HepG2 (cell line): ENCODE measurements around the gene OBSL1. TPM values are rescaled to one million over a fixed set of nuclear protein-coding genes. Genes with fewer than 3 reads are reported as not detected.
A peak's percentile ranks its signal among the peaks of the same experiment; 100 is the strongest.

Experiments
- CBX5 ChIP-seq: sonication (generic); formaldehyde crosslinking; IDR thresholded peaks from 2 replicates; pipeline ENCODE4 v1.4.0; 2020; ENCODE audit warnings: missing genetic modification reagents, borderline replicate concordance
- CHD2 ChIP-seq: IDR thresholded peaks from 2 replicates; pipeline ENCODE4 v1.6.1; 2011; ENCODE audit warnings: low read depth, low read length, improper control_type of control experiment
- DPF2 ChIP-seq: sonication (generic); formaldehyde crosslinking; IDR thresholded peaks from 2 replicates; pipeline ENCODE4 v1.4.0; 2020; ENCODE audit warnings: mild to moderate bottlenecking, low read depth, missing genetic modification reagents, borderline replicate concordance
- FOXA3 ChIP-seq: IDR thresholded peaks from 2 replicates; pipeline ENCODE4 v1.6.1; 2016; ENCODE audit warnings: missing genetic modification reagents, missing compliant biosample characterization
- HNF4A ChIP-seq: sonication (generic); formaldehyde crosslinking; IDR thresholded peaks from 2 replicates; pipeline ENCODE4 v1.4.0; 2020; ENCODE audit warnings: missing genetic modification reagents
- HNF4G ChIP-seq, 2 experiments: sonication (generic) in 1 of 2; formaldehyde crosslinking in 1 of 2; IDR thresholded peaks; 2 replicates each; pipeline versions ENCODE4 v1.4.0 to v1.6.1; 2011 to 2020; ENCODE audit warnings: borderline replicate concordance in 2 of 2, low read depth in 2 of 2, mild to moderate bottlenecking in 2 of 2, low read length in 1 of 2, missing genetic modification reagents in 1 of 2, moderate library complexity in 1 of 2
- KMT2A ChIP-seq: sonication (generic); formaldehyde crosslinking; IDR thresholded peaks from 2 replicates; pipeline ENCODE4 v1.4.0; 2020; ENCODE audit warnings: missing genetic modification reagents
- MIER3 ChIP-seq: IDR thresholded peaks from 2 replicates; pipeline ENCODE4 v1.6.1; 2016; ENCODE audit warnings: missing compliant biosample characterization, borderline replicate concordance
- PCBP2 ChIP-seq: fragments of 200-400 bp; formaldehyde crosslinking; optimal IDR thresholded peaks from 2 replicates; pipeline ENCODE3; 2018; ENCODE audit warnings: low read length, low read depth; ENCODE audit not compliant: poor library complexity, severe bottlenecking
- PHF5A ChIP-seq: IDR thresholded peaks from one replicate; pipeline ENCODE4 v1.6.1; 2018; ENCODE audit warnings: low read depth, missing genetic modification reagents; ENCODE audit not compliant: unreplicated experiment
- POLR2A ChIP-seq, 2 experiments: IDR thresholded peaks; 2 replicates each; pipeline ENCODE4 v1.6.1; 2011; ENCODE audit warnings: low read depth in 2 of 2, low read length in 2 of 2, mild to moderate bottlenecking in 1 of 2, moderate library complexity in 1 of 2; ENCODE audit not compliant: insufficient read depth in 1 of 2
- SRSF4 ChIP-seq: fragments of 200-400 bp; formaldehyde crosslinking; IDR thresholded peaks from one replicate; pipeline ENCODE4 v1.6.1; 2018; ENCODE audit warnings: mild to moderate bottlenecking, low read depth, low read length, moderate library complexity; ENCODE audit not compliant: poor library complexity, severe bottlenecking
- TARDBP ChIP-seq: sonication (generic); formaldehyde crosslinking; IDR thresholded peaks from 2 replicates; pipeline ENCODE4 v1.8.0; 2022; ENCODE audit warnings: mild to moderate bottlenecking, missing genetic modification reagents
- TRIM24 ChIP-seq: sonication (generic); formaldehyde crosslinking; IDR thresholded peaks from 2 replicates; pipeline ENCODE4 v1.8.0; 2022; ENCODE audit warnings: mild to moderate bottlenecking, missing genetic modification reagents
- ZBTB38 ChIP-seq: sonication (generic); formaldehyde crosslinking; IDR thresholded peaks from 2 replicates; pipeline ENCODE4 v1.5.1; 2020; ENCODE audit warnings: mild to moderate bottlenecking, missing genetic modification reagents
- ZKSCAN5 ChIP-seq: sonication (generic); formaldehyde crosslinking; IDR thresholded peaks from 2 replicates; pipeline ENCODE4 v1.5.1; 2020; ENCODE audit warnings: mild to moderate bottlenecking, missing genetic modification reagents
- ZNF274 ChIP-seq: sonication (generic); formaldehyde crosslinking; IDR thresholded peaks from 2 replicates; pipeline ENCODE4 v1.5.1; 2020; ENCODE audit warnings: mild to moderate bottlenecking, missing genetic modification reagents
- ZNF3 ChIP-seq: IDR thresholded peaks from 2 replicates; pipeline ENCODE4 v1.7.0; 2017; ENCODE audit warnings: inconsistent platforms
- ZNF468 ChIP-seq: sonication (generic); formaldehyde crosslinking; IDR thresholded peaks from 2 replicates; pipeline ENCODE4 v1.8.0; 2022; ENCODE audit warnings: mild to moderate bottlenecking, moderate library complexity, missing genetic modification reagents
- ZNF567 ChIP-seq: sonication (generic); formaldehyde crosslinking; IDR thresholded peaks from 2 replicates; pipeline ENCODE4 v1.8.1; 2023; ENCODE audit warnings: mild to moderate bottlenecking, missing genetic modification reagents, borderline replicate concordance
- ZNF577 ChIP-seq: sonication (generic); formaldehyde crosslinking; IDR thresholded peaks from 2 replicates; pipeline ENCODE4 v1.4.0; 2020; ENCODE audit warnings: mild to moderate bottlenecking, low read depth, missing genetic modification reagents, borderline replicate concordance
- ZNF7 ChIP-seq: IDR thresholded peaks from 2 replicates; pipeline ENCODE4 v1.6.1; 2016; ENCODE audit warnings: missing biosample characterization, missing genetic modification reagents
- ZNF83 ChIP-seq: sonication (generic); formaldehyde crosslinking; IDR thresholded peaks from 2 replicates; pipeline ENCODE4 v1.4.0; 2020; ENCODE audit warnings: missing genetic modification reagents, mild to moderate bottlenecking, borderline replicate concordance
- ZZZ3 ChIP-seq: sonication (generic); formaldehyde crosslinking; IDR thresholded peaks from 2 replicates; pipeline ENCODE4 v1.4.0; 2020; ENCODE audit warnings: missing genetic modification reagents, mild to moderate bottlenecking, borderline replicate concordance
- polyA plus RNA-seq, 8 experiments: library from polyadenylated mRNA; depleted of rRNA in 3 of 8; stranded (reverse) in 7 of 8; unstranded in 1 of 8; fragments of >200 nt; fragmentation: Illumina TruSeq in 4 of 8; extraction: Trizol in 4 of 8; gene quantifications; 2 replicates each; pipeline versions ENCODE4 v1.2.1 to v1.2.3, GENCODE V29; 2011 to 2016; ENCODE audit warnings: low read depth in 4 of 8, missing spikeins in 1 of 8, mixed read lengths in 1 of 8; ENCODE audit not compliant: insufficient read depth in 1 of 8
- total RNA-seq, 5 experiments: library from RNA; depleted of rRNA; stranded (reverse); fragments of >200 nt; fragmentation: Illumina TruSeq; extraction: Trizol; gene quantifications; 2 replicates each; pipeline ENCODE4 v1.2.3, GENCODE V29; 2016; ENCODE audit warnings: low read depth in 1 of 5
- TF ChIP-seq, protein P1 (sequence below): sonication (generic); formaldehyde crosslinking; IDR thresholded peaks from 2 replicates; pipeline ENCODE4 v1.8.0; 2022; ENCODE audit warnings: mild to moderate bottlenecking, missing genetic modification reagents, borderline replicate concordance
- TF ChIP-seq, protein P2 (sequence below): sonication (generic); formaldehyde crosslinking; IDR thresholded peaks from 2 replicates; pipeline ENCODE4 v1.5.0; 2020; ENCODE audit warnings: mild to moderate bottlenecking, missing genetic modification reagents, borderline replicate concordance

Gene OBSL1
- total and polyA plus RNA-seq, 2 of the 13 experiments (the other 11 are each of a cell fraction or from before 2014, with no cell fraction given), result 86.7 to 218 TPM

GRCh38 chr2:219509780-219510511 is 61.4 kb downstream of the OBSL1 start (continued):
- TF ChIP-seq TARDBP (CRISPR knock-in tag) (no peak), HNF4G (IDR thresholded peaks at IDR 0.05; ENCODE audit: borderline replicate concordance, low read depth, low read length) (peak; percentile 18; the same call in 1 of the 2 replicates), HNF4G (CRISPR knock-in tag; IDR thresholded peaks at IDR 0.05; ENCODE audit: borderline replicate concordance, low read depth) (no peak), HNF4A (peak; percentile 32; the same call in 1 of the 2 replicates), ZNF577 (CRISPR knock-in tag) (no peak), PHF5A (CRISPR knock-in tag) (peak; percentile 90), ZNF7 (no peak), ZNF468 (CRISPR knock-in tag) (no peak), SRSF4 (no peak), ZKSCAN5 (CRISPR knock-in tag) (no peak), DPF2 (no peak), TRIM24 (CRISPR knock-in tag) (no peak), CBX5 (CRISPR knock-in tag) (no peak), FOXA3 (CRISPR knock-in tag) (no peak), MIER3 (CRISPR knock-in tag) (0 out of 2 replicates have a peak, but pooled peaks have one; percentile 15), ZZZ3 (CRISPR knock-in tag) (0 out of 2 replicates have a peak, but pooled peaks have one; percentile 22), ZNF567 (CRISPR knock-in tag) (0 out of 2 replicates have a peak, but pooled peaks have one; percentile 9), PCBP2 (peak; percentile 7), ZNF3 (CRISPR knock-in tag) (no peak), CHD2 (no peak), ZNF83 (CRISPR knock-in tag) (no peak), KMT2A (CRISPR knock-in tag) (no peak), ZNF274 (CRISPR knock-in tag) (no peak), POLR2A (IDR thresholded peaks at IDR 0.05; ENCODE audit: insufficient read depth in 1 of 2, low read depth in 2 of 2, low read length in 2 of 2) (0 out of 4 replicates have a peak, but pooled peaks have one; percentile 3 to 45), ZBTB38 (CRISPR knock-in tag) (peak; percentile 57; the same call in 1 of the 2 replicates)
- TF ChIP-seq, protein P1, sequence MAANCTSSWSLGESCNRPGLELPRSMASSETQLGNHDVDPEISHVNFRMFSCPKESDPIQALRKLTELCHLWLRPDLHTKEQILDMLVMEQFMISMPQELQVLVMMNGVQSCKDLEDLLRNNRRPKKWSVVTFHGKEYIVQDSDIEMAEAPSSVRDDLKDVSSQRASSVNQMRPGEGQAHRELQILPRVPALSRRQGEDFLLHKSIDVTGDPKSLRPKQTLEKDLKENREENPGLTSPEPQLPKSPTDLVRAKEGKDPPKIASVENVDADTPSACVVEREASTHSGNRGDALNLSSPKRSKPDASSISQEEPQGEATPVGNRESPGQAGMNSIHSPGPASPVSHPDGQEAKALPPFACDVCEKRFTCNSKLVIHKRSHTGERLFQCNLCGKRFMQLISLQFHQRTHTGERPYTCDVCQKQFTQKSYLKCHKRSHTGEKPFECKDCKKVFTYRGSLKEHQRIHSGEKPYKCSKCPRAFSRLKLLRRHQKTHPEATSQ (CRISPR knock-in tag), result no peak
- TF ChIP-seq, protein P2, sequence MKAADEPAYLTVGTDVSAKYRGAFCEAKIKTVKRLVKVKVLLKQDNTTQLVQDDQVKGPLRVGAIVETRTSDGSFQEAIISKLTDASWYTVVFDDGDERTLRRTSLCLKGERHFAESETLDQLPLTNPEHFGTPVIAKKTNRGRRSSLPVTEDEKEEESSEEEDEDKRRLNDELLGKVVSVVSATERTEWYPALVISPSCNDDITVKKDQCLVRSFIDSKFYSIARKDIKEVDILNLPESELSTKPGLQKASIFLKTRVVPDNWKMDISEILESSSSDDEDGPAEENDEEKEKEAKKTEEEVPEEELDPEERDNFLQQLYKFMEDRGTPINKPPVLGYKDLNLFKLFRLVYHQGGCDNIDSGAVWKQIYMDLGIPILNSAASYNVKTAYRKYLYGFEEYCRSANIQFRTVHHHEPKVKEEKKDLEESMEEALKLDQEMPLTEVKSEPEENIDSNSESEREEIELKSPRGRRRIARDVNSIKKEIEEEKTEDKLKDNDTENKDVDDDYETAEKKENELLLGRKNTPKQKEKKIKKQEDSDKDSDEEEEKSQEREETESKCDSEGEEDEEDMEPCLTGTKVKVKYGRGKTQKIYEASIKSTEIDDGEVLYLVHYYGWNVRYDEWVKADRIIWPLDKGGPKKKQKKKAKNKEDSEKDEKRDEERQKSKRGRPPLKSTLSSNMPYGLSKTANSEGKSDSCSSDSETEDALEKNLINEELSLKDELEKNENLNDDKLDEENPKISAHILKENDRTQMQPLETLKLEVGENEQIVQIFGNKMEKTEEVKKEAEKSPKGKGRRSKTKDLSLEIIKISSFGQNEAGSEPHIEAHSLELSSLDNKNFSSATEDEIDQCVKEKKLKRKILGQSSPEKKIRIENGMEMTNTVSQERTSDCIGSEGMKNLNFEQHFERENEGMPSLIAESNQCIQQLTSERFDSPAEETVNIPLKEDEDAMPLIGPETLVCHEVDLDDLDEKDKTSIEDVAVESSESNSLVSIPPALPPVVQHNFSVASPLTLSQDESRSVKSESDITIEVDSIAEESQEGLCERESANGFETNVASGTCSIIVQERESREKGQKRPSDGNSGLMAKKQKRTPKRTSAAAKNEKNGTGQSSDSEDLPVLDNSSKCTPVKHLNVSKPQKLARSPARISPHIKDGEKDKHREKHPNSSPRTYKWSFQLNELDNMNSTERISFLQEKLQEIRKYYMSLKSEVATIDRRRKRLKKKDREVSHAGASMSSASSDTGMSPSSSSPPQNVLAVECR (CRISPR knock-in tag), result peak; percentile 59
